IPS-NIHi11 (cell line): ENCODE data around the gene UBE4B.
A peak's percentile ranks its signal among the peaks of the same experiment; 100 is the strongest.
"Not testable (repeated sequence)": the region's sequence is repeated elsewhere in the genome, so short reads cannot be mapped to it uniquely, and the experiment has no call there.

Experiments
- DNase-seq: peaks from one replicate; pipeline ENCODE4 v3.0.0; 2012; ENCODE audit warnings: mixed read lengths, low spot score

UBE4B gene

DNA sequence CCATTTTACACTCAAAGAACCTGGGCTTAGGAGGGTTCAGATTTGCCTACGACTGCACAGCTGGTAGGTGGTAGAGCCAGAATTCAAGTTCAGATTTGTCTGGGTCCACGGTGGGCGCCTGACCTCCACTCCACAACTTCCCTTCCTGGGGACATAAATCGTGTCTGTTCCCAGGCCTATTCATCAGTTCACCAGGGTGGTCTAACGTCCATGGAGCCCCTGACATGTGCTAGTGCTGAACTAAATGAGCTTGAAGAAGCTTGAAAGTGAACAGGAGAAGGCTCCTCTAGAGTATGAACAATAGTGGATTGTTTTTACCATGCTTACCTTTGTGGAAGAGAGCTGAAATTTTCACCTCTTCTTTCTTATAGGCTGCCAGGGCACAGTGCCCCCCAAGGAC is 145.1 kb downstream of the UBE4B start:
- DNase-seq, result no peak

DNA sequence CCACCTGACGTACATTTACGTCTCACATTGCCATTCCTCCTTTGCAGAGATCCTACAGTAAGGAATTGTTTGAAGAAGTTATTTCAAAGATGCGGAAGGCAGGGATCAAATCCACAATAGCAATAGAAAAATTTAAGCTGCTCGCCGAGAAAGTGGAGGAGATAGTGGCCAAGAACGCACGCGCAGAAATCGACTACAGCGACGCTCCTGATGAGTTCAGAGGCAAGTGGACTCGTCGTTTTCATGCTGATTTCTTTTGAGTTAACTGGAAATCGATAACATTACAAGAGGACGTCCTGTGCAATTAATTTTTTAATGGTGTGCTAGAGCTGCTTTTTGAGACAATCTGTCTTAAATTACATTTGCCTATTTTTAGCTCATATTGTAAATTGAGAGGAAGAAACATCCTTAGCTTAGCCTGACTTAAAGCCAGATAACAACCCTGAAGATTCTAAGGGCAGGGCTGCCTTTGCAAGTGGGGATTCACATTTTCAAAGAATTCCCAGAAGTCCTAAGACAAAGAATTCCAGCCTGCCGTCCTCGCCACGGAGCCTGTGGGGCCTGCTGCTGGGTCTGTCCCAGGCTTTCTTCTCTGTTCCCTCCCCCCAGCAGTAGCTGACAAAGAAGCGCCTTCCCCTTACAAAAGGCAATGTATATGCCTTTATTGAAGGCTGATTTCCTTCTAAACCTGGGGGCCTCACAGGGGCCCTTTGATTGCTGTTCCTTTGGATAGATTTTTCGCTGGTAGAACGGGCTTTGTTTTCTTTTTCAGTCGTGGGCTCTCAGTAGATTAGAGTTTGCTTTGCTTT is 146.0 kb downstream of the UBE4B start:
- peak; percentile 52 for DNase-seq

DNA sequence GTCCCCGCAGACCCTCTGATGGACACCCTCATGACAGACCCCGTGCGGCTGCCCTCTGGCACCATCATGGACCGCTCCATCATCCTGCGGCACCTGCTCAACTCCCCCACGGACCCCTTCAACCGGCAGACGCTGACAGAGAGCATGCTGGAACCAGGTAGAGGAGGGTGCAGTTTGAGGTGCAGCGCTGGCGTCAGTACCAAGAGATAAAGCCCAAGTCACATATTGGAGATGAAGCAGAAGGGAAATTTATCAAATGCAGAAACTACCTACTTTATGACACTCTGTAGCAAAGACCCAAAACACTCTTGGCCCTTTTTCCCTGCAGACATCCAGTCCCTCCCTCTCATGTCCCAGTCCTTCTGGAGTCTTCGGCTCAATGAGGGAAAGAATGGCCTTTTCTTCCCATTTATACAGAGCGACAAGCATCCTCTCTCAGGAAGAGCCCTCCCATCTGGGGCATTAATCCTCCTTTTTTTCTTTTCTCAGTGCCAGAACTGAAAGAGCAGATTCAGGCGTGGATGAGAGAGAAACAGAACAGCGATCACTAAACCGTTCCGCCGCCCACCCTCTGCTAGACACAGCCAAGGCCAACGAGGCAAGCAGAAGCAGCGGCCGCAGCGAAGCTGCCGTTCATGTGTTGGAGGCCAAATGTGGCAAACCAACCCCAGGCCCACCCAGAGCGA is 146.8 kb downstream of the UBE4B start:
- no peak for DNase-seq

DNA sequence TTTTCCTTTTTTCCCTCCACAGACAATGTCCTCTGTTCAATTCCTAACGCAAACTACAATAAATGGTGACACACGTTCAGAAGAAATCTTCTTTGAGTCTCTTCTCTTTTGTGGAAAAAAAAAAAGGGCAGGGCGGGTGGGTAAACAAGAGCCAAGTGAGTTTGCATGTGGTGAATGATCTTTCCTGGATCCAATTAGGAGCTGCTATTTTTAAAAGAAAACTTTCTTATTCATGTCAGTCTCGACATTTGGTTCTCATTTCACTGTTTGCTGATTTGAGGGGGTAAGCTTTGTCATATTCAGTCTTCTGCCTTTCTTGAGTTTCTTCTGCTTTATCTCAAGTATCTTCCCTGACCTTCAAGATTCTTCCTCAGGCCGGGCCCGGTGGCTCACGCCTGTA is 148.4 kb downstream of the UBE4B start:
- DNase-seq, result no peak

DNA sequence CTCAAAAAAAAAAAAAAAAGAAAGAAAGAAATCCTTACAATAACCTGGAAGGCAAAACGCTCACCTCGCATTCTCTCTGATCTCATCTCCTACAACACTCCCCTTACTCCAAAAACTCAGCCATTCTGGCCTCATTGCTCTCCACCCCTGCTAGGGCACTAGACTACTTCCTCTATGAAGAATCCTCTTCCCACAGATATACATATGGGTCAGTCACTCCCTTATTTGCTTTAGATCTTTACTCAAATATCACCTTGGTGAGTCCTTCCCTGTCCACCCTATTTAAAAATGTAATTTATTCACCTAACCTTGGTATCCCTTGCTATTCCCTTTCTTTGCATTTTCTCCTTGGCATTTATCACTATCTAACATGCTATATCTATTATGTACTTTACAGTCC is 153.0 kb downstream of the UBE4B start:
- DNase-seq, result no peak

DNA sequence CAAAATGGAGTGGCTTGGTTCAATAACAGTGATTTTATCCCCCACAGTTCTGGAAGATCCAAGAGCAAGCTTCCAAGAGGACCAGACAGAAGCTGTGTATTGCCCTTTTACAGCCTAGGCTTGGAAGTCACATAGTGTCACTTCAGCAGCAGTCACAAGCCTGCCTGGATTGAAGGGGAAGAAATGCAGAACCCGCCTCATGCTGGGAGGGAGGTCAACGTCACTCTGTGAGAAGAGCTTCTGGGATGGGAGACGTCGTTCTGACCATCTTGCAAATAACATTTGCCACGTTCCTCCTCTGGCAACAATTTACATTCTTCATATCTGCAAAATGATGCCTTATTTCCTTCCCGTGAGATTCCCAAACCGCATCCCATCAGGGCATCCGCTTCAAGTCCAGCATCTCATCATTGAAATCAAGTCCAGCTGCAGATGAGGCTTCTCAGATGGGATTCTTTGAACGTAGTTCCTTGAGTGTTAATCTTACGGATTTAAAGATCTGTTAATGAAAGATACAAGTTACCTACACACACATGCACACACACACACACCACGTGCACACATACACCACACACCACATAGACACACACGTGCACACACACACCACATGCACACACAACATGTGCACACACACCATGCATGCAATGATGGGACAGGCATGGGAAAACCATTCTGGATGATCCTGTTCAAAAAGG is 153.7 kb downstream of the UBE4B start:
- no peak for DNase-seq

DNA sequence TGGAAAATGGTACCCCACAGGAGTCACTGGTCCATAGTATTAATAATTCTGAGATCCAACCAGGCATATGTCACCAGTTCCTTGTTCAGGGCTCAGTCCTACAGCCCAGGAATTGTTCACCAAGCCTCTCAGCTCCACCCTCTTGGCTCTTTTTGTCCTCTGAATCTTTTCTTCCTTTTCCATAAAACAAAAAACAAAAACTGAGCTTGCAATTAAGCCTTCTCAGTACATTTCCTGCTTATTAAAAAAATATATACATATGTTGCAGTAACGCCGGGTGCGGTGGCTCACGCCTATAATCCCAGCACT is 154.2 kb downstream of the UBE4B start:
- no peak for DNase-seq

DNA sequence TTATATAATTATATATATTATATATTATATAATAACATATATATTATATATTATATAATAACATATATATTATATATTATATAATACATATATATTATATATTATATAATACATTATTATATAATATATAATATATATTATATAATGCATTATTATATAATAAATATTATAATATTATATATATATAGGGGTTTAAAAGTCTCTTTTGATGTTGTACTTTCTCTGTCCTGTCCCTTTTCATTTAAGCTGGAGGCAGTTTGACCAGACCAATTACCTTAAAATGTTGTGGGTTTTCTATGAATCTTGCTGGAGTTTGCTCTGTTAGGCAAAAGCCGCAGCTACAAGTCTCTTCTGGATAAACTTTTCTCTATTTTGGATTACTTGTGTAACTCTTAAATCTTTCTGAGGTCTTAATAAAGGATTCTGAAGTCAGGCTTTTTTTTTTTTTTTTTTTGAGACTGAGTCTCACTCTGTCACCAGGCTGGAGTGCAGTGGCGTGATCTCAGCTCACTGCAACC is 155.4 kb downstream of the UBE4B start:
- DNase-seq, result no peak

DNA sequence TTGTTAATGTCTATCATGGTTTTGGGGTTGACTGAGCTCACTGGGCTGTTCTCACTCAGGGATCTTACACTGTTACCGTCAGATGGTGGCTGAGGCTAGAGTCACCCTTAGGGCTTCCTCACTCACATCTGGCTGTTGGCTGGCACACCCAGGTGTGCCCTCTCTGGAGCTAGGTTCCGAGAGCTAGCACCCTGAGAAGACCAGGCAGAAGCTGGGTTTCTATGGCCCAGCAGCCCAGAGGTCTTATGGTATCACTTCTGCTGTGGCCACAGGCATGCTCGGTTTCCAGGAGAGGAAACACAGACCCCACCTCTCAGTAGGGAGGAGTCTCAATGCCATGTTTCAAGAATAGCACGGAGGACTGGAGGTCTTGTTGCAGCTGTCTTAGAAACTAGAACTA is 156.9 kb downstream of the UBE4B start:
- no peak for DNase-seq

DNA sequence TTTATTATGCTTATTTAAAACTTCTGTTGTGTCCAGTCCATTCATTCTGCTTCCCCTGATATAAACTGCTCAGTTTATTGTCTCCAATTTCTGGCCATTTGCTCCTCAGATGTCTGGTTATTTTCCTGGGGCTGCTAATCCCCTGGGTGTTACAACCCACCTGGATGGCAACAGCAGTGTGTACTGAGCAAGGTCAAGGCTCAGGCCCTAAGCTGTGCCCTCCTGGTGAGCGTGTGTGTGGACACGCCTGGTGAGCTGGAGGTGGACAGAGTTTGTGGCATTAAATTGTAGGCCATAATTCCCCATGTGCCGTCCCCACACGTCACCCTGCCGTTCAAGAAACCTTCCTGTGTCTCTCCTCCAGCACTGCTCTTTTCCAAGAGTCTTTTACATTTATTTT is 159.5 kb downstream of the UBE4B start:
- no peak for DNase-seq

DNA sequence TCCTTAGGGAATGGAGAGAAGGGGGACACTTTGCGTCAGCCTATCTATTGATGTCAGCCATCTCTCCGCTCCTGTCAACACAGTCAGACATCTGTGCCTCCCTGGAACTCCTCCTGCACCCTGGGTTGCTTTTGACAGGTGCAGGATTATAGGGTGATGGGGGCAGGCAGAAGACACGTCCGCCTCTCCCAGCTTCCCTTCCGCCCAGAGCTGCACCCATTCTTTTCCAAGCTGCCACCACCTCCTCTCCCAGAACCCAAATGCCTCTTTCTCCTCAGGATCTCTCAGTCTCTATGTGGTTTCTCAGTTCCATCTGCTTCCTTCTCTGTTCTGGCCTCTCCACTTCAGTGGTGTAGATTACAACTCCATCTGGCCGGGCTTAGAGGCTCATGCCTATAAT is 160.5 kb downstream of the UBE4B start:
- DNase-seq, result no peak

DNA sequence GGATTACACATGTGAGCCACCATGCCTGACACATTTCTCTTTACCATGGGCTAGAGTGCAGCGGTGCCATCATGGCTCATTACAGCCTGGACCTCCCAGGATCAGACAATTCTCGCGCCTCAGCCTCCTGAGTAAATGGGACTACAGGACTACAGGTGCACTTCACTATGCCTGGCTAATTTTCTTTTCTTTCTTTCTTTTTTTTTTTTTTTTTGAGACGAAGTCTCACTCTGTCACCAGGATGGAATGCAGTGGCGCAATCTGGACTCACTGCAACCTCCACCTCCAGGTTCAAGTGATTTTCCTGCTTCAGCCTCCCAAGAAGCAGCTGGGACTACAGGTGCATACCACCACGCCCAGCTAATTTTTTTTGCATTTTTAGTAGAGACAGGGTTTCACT is 162.8 kb downstream of the UBE4B start:
- DNase-seq, result no peak

DNA sequence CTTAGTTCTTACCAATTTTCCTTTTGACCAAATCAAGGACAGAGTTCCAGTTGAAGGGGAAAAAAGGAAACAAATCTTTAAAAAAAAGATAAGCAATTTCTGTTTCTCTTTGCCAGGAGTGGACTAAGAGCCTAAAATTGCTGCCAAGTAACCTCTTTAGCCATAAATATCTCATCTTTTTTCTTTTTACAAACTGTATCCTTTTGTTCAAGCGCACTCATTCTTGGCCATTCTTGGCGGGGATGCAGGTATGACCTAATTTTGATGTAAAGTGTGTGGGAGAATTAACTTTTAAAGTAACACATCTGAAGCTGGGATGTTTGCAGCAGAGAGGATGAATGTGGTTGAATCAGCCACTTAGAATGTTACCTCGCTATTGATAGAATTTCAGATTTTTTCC is 164.2 kb downstream of the UBE4B start:
- no peak for DNase-seq

DNA sequence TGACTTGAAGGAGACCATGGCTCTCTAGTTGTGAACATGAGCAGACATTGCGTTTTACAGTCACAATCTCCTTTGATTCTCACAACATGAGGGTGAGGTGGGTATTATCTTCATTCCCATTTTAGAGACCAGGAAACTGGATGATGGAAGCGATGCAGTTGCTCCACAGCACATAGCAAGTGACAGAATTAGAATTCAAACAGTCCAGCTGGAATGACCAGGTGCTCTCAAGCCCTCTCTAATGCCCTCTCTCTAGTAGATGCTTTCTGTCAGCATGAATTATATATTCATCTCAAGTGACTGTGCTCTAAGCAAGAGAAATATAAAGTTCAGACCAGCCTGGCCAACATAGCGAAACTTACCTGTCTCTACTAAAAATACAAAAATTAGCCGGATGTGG is 167.9 kb downstream of the UBE4B start:
- no peak for DNase-seq

DNA sequence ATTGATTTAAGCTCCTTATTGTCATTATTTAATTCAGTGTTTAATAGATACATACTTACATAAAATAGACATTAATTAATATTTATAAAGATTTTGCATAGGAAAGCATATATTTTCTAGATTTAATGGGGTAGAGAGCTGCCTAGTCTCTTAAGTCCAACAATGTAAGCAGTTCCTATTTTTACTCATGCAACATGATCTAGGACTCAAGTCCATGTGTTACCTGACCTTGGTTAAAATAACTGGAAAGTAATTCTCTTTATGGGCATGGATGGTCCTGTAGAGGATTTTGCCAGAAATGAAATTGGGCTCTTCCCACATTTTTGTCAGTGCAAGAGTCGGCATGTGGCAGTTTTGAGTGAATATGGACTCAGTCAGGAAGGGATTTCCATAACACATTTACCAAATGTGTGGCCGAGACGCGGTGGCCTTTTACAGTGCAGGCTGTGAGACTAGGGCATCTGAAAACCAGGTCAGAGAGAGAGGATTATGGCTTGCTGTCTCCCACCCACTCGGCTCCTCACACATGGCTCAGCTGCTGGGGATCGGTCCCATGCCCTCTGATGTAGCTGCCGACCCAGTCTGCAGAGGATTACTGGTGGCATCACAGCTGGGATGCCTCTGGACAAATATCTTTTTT is 171.4 kb downstream of the UBE4B start:
- no peak for DNase-seq

DNA sequence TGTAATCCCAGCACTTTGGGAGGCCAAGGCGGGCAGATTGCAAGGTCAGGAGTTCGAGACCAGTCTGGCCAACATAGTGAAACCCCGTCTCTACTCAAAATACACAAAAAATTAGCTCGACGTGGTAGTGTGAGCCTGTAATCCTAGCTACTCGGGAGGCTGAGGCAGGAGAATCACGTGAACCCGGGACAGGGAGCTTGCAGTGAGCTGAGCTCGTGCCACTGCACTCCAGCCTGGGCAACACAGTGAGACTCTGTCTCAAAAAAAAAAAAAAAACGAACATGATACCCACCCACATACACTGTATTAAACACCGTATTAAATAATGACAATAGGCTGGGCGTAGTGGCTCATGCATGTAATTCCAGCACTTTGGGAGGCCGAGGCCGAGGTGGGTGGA is 172.4 kb downstream of the UBE4B start:
- not testable (repeated sequence) for DNase-seq

DNA sequence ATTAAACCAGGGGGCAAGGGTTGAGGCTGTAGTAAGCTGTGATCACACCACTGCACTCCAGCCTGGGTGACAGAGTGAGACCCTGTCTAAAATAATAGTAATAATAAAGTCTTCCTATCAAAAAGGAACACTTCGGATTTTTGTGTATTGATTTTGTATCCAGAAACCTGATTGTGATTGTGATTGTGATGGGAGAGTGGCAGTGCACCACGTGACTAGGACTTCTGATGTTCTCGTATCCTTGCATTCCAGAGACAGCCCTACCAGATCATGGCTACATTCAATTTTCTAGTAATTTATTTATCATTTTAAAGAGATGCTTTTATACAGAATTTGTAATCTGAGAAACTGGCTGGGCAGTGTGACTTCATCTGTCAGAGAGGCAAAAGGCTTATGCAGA is 175.1 kb downstream of the UBE4B start:
- DNase-seq, result no peak

DNA sequence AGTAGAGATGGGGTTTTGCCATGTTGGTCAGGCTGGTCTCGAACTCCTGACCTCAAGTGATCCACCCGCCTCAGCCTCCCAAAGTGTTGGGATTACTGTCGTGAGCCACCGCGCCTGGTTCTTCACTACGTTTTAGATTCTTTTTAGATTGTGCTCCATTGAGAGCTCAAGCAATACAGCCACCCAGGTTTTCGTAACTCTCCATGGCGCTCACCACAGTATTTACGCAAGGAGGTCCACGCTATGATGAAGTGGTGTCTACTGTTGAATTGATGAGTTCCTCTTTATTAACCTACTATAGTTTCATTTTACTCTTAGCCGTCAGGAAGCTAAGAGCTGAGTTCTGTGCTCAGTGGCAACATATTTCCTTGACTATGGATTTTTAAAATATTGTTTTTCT is 175.8 kb downstream of the UBE4B start:
- no peak for DNase-seq

DNA sequence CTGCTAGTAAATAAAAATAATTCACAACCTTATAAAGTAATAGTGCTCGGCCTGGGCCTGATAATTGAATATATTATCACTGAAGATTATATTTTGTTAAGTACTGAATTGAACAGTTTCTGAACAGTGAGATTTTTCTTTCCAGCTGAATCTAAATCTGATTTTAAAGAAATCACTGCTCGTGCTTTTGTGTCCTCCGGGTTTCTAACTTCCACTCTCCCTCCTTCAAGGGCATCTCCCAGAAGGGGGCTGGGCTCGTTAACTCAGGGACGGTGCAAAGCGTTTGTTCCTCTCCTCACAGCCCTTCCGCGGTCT is 176.8 kb downstream of the UBE4B start:
- no peak for DNase-seq

DNA sequence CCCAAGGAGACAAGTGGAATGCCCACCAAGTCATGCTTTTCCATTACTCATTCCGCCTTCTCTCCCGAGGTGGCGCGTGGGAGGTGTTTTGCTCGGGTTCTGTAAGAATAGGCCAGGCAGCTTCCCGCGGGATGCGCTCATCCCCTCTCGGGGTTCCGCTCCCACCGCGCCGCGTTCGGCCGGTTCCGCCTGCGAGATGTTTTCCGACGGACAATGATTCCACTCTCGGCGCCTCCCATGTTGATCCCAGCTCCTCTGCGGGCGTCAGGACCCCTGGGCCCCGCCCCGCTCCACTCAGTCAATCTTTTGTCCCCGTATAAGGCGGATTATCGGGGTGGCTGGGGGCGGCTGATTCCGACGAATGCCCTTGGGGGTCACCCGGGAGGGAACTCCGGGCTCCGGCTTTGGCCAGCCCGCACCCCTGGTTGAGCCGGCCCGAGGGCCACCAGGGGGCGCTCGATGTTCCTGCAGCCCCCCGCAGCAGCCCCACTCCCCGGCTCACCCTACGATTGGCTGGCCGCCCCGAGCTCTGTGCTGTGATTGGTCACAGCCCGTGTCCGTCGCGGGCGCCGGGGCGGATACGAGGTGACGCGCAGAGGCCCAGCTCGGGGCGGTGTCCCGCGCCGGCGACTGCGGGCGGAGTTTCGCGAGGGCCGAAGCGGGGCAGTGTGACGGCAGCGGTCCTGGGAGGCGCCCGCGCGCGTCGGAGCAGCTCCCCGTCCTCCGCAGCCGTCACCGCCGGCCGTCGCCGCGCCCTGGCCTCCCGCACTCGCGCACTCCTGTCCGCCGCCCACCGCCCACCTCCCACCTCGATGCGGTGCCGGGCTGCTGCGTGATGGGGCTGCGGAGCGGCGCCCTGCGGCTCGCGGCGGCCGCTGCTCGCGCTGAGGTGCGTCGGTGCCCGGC is 177.4 kb downstream of the UBE4B start, which contains the start of gene KIF1B:
KIF1B (plus strand) TSS at position 666 of the 906 bp plus-strand sequence. CDS start 21,759 bp downstream, outside the sequence.
- peak; percentile 100 for DNase-seq
